ENCODE results near the gene NKX2-3.

Gene NKX2-3

GRCh38 chr10:99526861-99527504 is 5.8 kb upstream of the NKX2-3 start:
- no peak for FAIRE-seq

DNA sequence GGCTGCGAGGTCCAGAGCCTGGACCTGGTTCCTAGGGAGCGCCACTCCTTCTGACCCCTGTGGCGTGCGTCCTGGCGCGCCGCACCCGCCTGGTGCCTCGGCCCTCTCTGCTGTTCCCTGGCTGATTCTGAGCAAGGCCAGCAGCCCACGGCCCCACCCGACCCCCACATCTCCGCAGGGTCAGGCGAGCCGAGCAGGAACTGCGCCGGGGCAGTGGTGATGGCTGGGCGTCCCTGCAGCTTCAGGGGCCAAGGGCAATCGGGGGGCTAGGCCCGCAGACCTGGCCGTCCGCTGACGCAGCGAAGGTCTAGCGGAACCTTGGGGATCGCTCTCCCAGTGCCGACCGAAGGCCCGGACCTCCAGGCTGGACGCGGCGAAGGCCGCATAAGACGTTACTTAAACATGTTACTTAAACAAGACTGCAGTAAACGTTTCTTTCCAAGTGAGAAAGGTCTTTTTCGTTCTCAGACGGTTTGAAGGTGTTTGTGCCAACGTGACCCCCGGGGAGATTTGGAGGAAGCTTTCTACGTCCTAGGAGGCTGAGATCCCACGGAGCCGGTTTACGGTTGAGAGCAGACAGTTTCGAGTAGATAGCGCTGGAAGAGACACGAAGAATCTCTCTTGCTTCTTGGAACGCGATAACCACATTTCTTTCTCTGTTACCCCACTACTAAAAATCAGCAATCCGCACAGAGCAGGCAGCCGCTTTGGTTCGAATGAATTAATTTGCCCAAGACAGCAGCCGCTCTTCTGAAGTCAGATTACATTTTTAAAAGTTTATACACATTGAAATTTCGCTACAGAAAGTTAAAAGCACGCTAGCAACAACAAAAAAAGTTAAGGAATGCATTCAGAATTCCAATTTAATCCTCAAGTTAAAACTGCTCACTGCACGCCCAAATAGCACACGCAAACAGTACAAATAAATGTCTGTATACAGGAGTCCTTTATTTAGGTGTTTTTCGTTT is 4.9 kb upstream of the NKX2-3 start:
- FAIRE-seq, result no peak

GRCh38 chr10:99528494-99529441 is 4.0 kb upstream of the NKX2-3 start:
- FAIRE-seq, result no peak

- no peak for FAIRE-seq
Observed at GRCh38 chr10:99529591-99530107, 3.1 kb upstream of the NKX2-3 start.

- no peak for FAIRE-seq
Observed at GRCh38 chr10:99530108-99531025, 2.4 kb upstream of the NKX2-3 start.

GRCh38 chr10:99531026-99531695 is 1.6 kb upstream of the NKX2-3 start:
- FAIRE-seq, result no peak

DNA sequence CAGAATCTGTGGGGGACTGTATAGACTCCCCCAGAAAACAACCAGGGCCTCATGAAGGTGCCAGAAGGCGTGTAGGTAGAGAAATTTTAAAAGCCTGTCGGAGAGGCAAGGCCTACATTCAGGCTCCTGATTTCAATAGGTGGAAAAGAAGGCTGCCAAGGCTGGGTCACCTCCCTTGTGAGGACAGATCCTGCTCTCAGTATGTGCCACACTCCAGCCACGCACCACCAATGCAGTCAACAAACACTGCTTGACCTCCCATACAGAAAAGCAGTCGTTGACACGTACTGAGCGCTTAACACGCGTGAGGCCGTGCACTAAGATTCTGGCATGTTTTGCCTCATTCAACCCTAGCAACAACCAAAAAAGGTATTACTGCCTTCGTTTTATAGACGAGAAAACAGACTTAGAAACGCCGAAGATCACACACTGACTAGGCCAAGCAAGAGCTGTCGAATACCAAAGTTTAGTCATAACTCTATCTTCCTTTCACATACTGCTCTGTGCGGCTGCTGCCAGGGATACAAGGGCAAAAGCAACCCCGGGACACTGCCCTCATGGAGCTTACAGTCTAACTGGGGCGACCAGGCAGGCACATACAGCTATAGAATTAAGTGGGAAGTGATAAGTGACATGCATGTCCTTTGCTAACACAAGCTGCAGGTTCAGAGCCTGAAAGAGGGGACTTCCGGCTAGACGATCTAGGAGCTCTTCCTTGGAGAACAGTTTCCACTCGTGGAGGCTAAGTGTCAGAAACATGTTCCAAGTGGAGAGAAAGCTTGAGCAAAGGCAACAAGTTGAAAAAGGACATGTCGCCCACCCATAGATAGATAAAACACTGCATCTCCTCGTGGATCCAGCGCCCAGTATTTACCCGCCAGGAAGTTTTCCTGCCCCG is 797 bp upstream of the NKX2-3 start:
- FAIRE-seq, result no peak

DNA sequence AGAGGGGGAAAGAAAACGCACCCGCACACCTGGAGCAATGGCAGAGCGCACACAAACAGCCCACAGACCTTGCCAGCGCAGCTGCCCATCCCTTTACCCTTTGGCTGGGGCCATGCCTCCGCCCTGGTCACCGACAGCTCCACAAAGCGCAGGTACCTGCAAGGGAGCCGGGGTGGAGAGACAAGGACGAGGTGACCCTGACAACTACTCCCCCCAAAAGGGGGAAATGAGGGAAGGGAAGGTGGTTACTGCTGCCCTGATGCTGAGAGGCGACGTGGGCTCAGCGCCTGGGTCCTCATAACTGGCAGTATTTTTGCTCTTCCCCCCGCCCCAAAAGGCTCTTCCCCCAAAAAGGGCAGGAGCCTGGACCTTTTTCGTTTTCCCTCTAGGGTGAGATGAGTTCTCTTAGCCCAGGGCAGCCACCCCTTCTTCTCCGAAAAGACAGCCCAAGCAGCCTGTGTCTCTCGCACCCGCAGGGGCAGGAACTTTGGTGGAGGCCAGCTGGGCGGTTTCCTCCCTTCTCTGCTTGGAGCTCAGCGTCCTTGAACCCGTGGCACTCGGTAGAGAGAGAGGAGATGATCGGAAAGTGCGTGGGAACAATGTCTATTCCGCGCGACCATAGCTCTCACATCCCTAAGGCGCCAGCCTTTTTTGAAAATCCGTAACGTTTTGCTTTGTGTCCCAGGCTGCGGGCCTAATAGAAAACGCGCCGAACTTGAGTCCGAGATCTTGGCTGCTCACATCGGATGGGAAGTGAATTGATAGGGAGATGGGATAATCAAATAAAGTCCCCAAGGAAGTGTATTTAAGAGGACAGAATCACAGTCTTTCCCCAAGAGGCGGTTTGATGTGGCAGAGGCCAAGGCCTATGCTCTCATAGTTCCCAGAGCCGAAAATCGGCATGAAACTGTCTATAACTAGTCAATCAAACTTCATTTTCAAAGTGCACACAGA is 1.0 kb downstream of the NKX2-3 start:
- no peak for FAIRE-seq

- FAIRE-seq, result no peak
Observed at GRCh38 chr10:99534450-99534938, 1.8 kb downstream of the NKX2-3 start.

DNA sequence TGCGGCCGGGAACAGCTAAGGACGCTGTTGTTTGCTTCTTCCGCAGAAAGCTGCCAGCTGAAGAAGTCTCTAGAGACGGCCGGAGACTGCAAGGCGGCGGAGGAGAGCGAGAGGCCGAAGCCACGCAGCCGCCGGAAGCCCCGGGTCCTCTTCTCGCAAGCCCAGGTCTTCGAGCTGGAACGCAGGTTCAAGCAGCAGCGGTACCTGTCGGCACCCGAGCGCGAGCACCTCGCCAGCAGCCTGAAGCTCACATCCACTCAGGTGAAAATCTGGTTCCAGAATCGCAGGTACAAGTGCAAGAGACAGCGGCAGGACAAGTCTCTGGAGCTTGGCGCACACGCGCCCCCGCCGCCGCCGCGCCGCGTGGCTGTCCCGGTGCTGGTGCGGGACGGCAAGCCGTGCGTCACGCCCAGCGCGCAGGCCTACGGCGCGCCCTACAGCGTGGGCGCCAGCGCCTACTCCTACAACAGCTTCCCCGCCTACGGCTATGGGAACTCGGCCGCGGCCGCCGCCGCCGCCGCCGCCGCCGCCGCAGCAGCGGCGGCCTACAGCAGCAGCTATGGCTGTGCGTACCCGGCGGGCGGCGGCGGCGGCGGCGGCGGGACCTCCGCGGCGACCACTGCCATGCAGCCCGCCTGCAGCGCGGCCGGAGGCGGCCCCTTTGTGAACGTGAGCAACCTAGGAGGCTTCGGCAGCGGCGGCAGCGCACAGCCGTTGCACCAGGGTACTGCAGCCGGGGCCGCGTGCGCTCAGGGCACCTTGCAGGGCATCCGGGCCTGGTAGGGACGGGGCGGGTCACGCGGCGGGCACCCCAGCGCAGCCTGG is 2.4 kb downstream of the NKX2-3 start:
- FAIRE-seq, result no peak

DNA sequence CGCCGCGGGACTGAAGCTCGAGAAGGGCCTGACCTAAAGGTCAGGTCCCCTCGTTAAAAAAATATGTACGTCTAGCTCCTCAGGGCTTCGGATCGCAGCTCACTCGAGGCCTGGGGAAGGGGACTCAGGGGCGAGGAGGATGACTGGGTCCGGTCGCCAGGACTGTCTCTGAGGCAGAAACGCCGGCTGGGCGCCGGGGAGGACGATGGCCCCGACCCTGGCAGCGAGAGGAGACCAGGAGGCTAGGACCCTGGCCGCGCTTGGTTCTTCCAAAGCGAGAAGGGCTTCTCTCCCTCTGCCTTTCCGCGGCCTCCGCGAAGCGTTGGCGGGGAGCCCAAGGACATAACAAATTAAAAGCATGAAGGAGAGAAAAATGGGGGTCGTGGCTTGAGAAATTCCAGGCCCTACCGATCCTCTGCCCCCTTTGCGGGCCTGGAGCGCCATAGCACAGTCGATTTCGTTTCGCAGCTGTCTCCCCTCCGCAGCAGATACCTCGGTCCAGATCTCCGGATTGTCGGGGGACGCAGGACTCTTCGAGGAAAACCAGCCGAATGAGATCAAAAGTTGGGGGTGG is 3.1 kb downstream of the NKX2-3 start:
- FAIRE-seq, result no peak

DNA sequence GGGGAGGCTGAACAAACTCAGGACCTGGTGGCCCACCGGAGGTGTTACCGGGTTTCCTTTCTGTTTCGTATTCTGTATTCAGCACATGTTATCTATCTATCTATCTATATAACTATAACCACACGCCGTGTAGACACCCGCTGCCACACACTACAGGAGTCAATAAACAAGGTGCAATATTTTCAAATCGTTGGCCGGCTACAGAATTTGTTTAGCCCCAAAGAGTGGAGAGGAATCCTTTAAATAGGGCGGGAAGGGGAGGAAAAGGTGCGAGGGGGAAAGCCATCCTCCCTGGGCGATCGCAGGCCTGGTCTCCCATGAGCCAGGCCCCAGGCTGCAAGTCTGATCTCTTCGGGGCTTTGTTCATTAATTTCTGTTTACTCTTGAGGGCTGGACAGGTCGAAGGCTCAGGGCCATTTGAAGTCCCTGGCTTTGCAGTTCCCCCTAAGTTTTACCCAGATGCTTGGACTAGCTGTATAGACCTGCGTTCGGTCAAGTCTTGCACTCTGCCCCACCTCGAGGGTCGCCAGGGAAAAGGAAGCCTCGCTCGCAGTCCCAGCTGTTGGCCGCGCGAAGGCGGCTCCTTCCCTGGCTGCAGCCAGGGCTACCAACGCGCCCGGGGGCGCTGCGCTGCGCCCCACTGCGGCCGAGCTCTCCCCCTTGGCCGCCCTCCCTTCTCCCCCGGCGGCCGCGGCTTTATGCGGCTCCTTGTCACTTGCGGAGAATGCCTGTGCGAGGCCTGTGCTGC is 3.8 kb downstream of the NKX2-3 start:
- FAIRE-seq, result no peak

DNA sequence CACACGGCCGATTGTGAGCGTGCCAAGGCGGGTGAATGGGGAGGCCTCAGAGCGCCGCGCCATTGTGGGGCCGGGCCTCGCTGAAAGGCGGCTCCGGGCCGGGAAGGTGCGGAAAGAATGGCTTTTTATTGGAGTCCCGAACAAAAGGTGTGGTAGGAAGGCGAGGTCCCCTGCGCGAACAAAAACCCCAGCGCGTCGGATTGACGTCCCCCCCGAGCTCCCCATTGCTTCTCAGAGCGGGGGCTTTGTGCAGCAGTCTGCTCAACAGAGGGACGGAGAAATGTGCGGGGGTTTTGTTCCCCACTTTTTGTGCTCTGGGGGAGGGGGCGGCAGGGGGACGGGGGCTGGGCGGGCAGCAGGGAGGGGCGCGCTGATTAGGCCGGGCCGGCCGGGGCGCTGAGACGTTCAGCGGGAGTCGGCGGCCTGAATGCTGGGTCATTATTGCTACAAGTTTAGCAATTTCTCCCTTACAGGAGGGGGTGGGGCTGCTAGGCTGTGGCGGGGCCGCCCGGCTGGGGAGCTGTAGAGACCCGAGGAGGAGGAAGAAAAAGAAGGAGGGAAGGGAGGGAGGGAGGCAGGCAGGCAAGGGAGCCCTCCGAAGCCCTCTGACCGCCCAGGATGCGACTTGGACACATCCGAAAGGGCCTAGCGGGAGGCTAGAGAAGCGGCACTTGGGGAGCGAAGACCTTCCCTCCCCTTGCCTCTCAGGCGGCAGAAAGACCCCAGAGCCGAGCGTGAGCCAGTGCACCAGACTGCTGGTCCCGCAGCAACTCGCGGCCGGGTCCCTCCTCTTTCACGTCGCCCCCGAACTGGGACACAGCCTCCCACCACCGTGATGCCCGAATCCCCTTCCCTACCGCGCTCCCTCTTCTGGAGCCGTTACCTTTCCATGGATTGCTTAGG is 4.6 kb downstream of the NKX2-3 start:
- no peak for FAIRE-seq

GRCh38 chr10:99537989-99538917 is 5.5 kb downstream of the NKX2-3 start:
- no peak for FAIRE-seq

Data from colon (tissue), 2 donors.